ENCODE data around the gene RAB19. TPM values are rescaled to one million over a fixed set of nuclear protein-coding genes. Genes with fewer than 3 reads are reported as not detected.
A peak's percentile ranks its signal among the peaks of the same experiment; 100 is the strongest.

RAB19 gene
- total RNA-seq, 1 experiment from 2014 or later = 1.3 TPM

DNA sequence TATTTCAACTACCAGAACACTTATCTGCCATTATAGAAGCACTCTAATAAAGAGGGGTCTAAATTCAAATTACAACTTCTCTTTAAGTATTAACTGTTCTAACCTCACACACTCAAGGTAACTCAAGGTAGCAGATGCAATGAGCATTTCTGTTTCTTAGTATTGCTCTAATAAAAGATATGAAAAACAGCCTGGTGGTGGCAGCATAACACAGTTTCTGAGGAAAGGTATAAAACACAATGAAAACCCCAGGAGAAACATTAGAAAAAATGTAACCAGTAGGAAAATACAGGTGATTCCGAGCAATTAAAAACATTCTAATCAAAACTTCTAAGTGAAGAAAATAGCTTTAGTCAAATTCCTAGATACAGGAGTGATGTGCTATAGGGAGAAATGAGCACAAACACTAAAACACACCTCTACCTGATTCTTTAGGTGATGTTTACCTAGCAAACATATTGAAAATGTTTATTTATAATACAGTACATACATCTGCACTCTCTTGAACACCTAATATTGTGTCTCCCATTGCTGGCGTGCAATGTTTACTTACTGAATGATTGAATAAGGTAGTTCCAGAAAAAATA is 72.0 kb downstream of the RAB19 start:
- DNase-seq (peak; percentile 79), ATAC-seq (no peak)
- H3K4me1 ChIP-seq (ENCODE audit: insufficient read depth, low read length) = no peaks in the 10 kb centered on the region; the same call in 1 of the 2 replicates
- no peaks in the 10 kb centered on the region for H3F3A ChIP-seq (ENCODE audit: low read length, unreplicated experiment)
- POLR2A ChIA-PET (ENCODE audit: unreplicated experiment) = no interaction called here
- H3K27ac ChIP-seq (ENCODE audit: low read length) = no peak overlapping the region
- CTCF ChIA-PET = interaction anchor here (0.6 kb wide), 1 partner anchor 178 kb away, joined by 8 read pairs; no protein-coding TSS in a partner anchor
- TF ChIP-seq CTCF (conservative IDR thresholded peaks at IDR 0.05; ENCODE audit: low read depth, low read length) = peak; percentile 79
- no peak for TF ChIP-seq EZH2 (IDR thresholded peaks at IDR 0.05; ENCODE audit: low read length, unreplicated experiment)
- TF ChIP-seq EZH2phosphoT487 (IDR thresholded peaks at IDR 0.05; ENCODE audit: borderline replicate concordance, low read length) = no peak
- H4K20me1 ChIP-seq (ENCODE audit: low read length) = peaks cover 14% of the 10 kb centered on the region
- no peaks in the 10 kb centered on the region for H3K27me3 ChIP-seq (ENCODE audit: low read length)
- peak overlapping the region; percentile 94; the same call in 1 of the 2 replicates for H3K4me2 ChIP-seq (ENCODE audit: low read length)
- H3K9me2 ChIP-seq (replicated peaks; ENCODE audit: low read length) = no peaks in the 10 kb centered on the region
- H3K9me3 ChIP-seq (ENCODE audit: low read length) = no peaks in the 10 kb centered on the region
- H3K9ac ChIP-seq (ENCODE audit: low read length) = no peak overlapping the region
- no peak overlapping the region for H2AFZ ChIP-seq (ENCODE audit: low read length)
- H3K79me2 ChIP-seq (ENCODE audit: low read length) = peaks cover 82% of the 10 kb centered on the region
- BruUV-seq (replicated peaks) = no TSS peak
- intact Hi-C loops (cut with micrococcal nuclease) = loop anchor here (1.0 to 5.0 kb wide), 4 partner anchors 17 to 177 kb away; partner anchors contain the start of gene RAB19
- H3K4me3 ChIP-seq (ENCODE audit: low read length) = no peak overlapping the region
- no peaks in the 10 kb centered on the region for H3K36me3 ChIP-seq (ENCODE audit: low read depth, low read length)

DNA sequence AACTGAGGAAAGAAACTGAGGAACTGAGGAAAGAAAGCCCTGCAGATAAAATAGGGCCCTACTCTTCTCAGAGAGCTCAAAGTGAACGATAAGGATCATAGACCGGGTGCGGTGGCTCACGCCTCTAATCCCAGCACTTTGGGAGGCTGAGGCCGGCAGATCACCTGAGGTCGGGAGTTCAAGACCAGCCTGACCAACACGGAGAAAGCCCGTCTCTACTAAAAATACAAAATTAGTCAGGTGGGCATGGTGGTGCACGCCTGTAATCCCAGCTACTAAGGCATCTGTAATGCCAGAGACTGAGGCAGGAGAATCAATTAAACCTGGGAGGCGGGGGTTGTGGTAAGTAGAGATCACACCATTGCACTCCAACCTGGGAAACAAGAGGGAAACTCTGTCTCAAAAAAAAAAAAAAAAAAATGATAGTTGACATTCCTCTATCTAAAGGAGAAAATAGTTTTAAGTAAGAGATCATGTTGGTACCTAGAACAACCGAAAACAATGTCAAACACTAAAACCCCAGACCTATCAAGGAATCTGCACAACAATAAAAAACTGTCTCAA is 72.9 kb downstream of the RAB19 start:
- CTCF ChIA-PET = interaction anchor here (0.6 to 0.7 kb wide), 2 partner anchors 38 to 1983 kb away, joined by 3 to 6 read pairs; no protein-coding TSS in a partner anchor
- intact Hi-C loops (cut with micrococcal nuclease) = loop anchor here (5.0 kb wide), 1 partner anchor 74 kb away; the partner anchor contains the start of gene RAB19
- H2AFZ ChIP-seq (ENCODE audit: low read length) = no peak overlapping the region
- H3K9me3 ChIP-seq (ENCODE audit: low read length) = no peaks in the 10 kb centered on the region
- ATAC-seq (no peak), DNase-seq (no peak)
- no peaks in the 10 kb centered on the region for H3K27me3 ChIP-seq (ENCODE audit: low read length)
- POLR2A ChIA-PET (ENCODE audit: unreplicated experiment) = interaction anchor here (0.6 kb wide), 1 partner anchor 21 kb away, joined by 7 read pairs; no protein-coding TSS in a partner anchor
- no peak overlapping the region for H3K9ac ChIP-seq (ENCODE audit: low read length)
- peak overlapping the region; percentile 94 for H3K4me2 ChIP-seq (ENCODE audit: low read length)
- no TSS peak for BruUV-seq (replicated peaks)
- H3K9me2 ChIP-seq (replicated peaks; ENCODE audit: low read length) = no peaks in the 10 kb centered on the region
- no peaks in the 10 kb centered on the region for H3F3A ChIP-seq (ENCODE audit: low read length, unreplicated experiment)
- peaks cover 14% of the 10 kb centered on the region for H4K20me1 ChIP-seq (ENCODE audit: low read length)
- no peak overlapping the region for H3K27ac ChIP-seq (ENCODE audit: low read length)
- peak overlapping the region; percentile 99; the same call in 1 of the 2 replicates for H3K4me3 ChIP-seq (ENCODE audit: low read length)
- no peaks in the 10 kb centered on the region; the same call in 1 of the 2 replicates for H3K4me1 ChIP-seq (ENCODE audit: insufficient read depth, low read length)
- H3K36me3 ChIP-seq (ENCODE audit: low read depth, low read length) = no peaks in the 10 kb centered on the region
- TF ChIP-seq EZH2 (IDR thresholded peaks at IDR 0.05; ENCODE audit: low read length, unreplicated experiment) (no peak), CTCF (conservative IDR thresholded peaks at IDR 0.05; ENCODE audit: low read depth, low read length) (no peak), EZH2phosphoT487 (IDR thresholded peaks at IDR 0.05; ENCODE audit: borderline replicate concordance, low read length) (no peak)
- peaks cover 73% of the 10 kb centered on the region for H3K79me2 ChIP-seq (ENCODE audit: low read length)

Other genes with a start within 250 kb of the RAB19 start
- 2.8 and 3.2 TPM in 2 replicates for gene KDM7A, start 227.1 kb upstream of the RAB19 start, total RNA-seq (2014; rRNA removed)
- 21.8 and 22.1 TPM in 2 replicates for gene SLC37A3, start 5.5 kb upstream of the RAB19 start, total RNA-seq (2014; rRNA removed)
- 71.9 and 78.5 TPM in 2 replicates for gene MKRN1, start 75.4 kb downstream of the RAB19 start, total RNA-seq (2014; rRNA removed)
- 8.9 and 10.6 TPM in 2 replicates for gene DENND2A, start 236.8 kb downstream of the RAB19 start, total RNA-seq (2014; rRNA removed)